B cell (primary cell): ENCODE results near the gene TOR1AIP1. TPM values are rescaled to one million over a fixed set of nuclear protein-coding genes. Genes with fewer than 3 reads are reported as not detected.

ENCODE experiments used
- ATAC-seq: fragments of 200-7000 bp; cut with Tn5 transposase; one replicate; pipeline ENCODE4 v1.10.0; 2021; ENCODE audit warnings: low read depth, mild to moderate bottlenecking, moderate number of reproducible peaks, moderate library complexity
- CTCF ChIA-PET: fragments of 350-600 bp; sonication (Branson Sonifier 250); formaldehyde crosslinking; loops from one replicate; lab custom pipeline; 2021; ENCODE audit warnings: antibody characterized with exemption, inconsistent platforms; lab: Charles Lee
- POLR2A ChIA-PET: fragments of 350-600 bp; sonication (Branson Sonifier 250); formaldehyde crosslinking; loops from one replicate; lab custom pipeline; 2021; ENCODE audit warnings: antibody characterized with exemption; lab: Charles Lee
- DNase-seq: peaks from one replicate; pipeline ENCODE4 v3.0.0; 2013
- H2AFZ ChIP-seq: 2 replicates; pipeline ENCODE4 v1.6.1; 2012; ENCODE audit warnings: mild to moderate bottlenecking, low read depth, low read length; ENCODE audit not compliant: insufficient read depth, poor library complexity, severe bottlenecking
- H3K27ac ChIP-seq, 2 donors: 1 replicate in 1 of 2; 2 replicates in 1 of 2; pipeline ENCODE4 v1.5.1; 2012 to 2013; ENCODE audit warnings: low read length in 2 of 2, mild to moderate bottlenecking in 2 of 2, moderate library complexity in 1 of 2
- H3K27me3 ChIP-seq, 4 experiments: fragments of 200-600 bp in 1 of 4; sonication (generic) in 1 of 4; replicated peaks in 1 of 4; 1 replicate in 2 of 4; 2 replicates in 2 of 4; pipeline versions ENCODE4 v1.6.1 to v1.7.0; 2013 to 2016; ENCODE audit warnings: low read length in 3 of 4, mild to moderate bottlenecking in 2 of 4, mixed read lengths in 1 of 4, moderate library complexity in 1 of 4; ENCODE audit not compliant: insufficient read depth in 4 of 4, control insufficient read depth in 3 of 4; ENCODE audit errors: control extremely low read depth in 1 of 4
- H3K36me3 ChIP-seq, 2 experiments: replicated peaks in 1 of 2; 1 replicate in 1 of 2; 2 replicates in 1 of 2; pipeline versions ENCODE4 v1.6.1 to v1.7.1; 2013; ENCODE audit warnings: low read length in 1 of 2; ENCODE audit not compliant: insufficient read depth in 2 of 2, control insufficient read depth in 1 of 2; ENCODE audit errors: control extremely low read depth in 1 of 2, extremely low read depth in 1 of 2
- H3K4me1 ChIP-seq, 2 donors: fragments of 200-600 bp in 1 of 2; sonication (generic) in 1 of 2; 1 replicate in 1 of 2; 2 replicates in 1 of 2; pipeline versions ENCODE4 v1.5.1 to v1.6.1; 2013 to 2017; ENCODE audit warnings: low read length in 2 of 2; ENCODE audit not compliant: control insufficient read depth in 2 of 2, insufficient read depth in 2 of 2
- H3K4me2 ChIP-seq: replicated peaks from 2 replicates; pipeline ENCODE3; 2012; ENCODE audit warnings: mild to moderate bottlenecking, low read depth, low read length; ENCODE audit not compliant: poor library complexity, severe bottlenecking
- H3K4me3 ChIP-seq, 5 experiments: fragments of 200-600 bp in 1 of 5; sonication (generic) in 1 of 5; 1 replicate in 3 of 5; 2 replicates in 2 of 5; pipeline versions ENCODE4 v1.5.1 to v1.7.0; 2011 to 2016; ENCODE audit warnings: low read length in 4 of 5, mild to moderate bottlenecking in 4 of 5, low read depth in 2 of 5, control low read depth in 1 of 5, moderate library complexity in 1 of 5; ENCODE audit not compliant: insufficient read depth in 1 of 5; ENCODE audit errors: control extremely low read depth in 1 of 5, extremely low read depth in 1 of 5
- H3K79me2 ChIP-seq: fragments of 200-600 bp; sonication (generic); one replicate; pipeline ENCODE4 v1.6.0; 2016; ENCODE audit warnings: low read length; ENCODE audit not compliant: control insufficient read depth, insufficient read depth
- H3K9ac ChIP-seq: fragments of 200-600 bp; sonication (generic); 2 replicates; pipeline ENCODE4 v1.6.1; 2017; ENCODE audit warnings: mild to moderate bottlenecking, low read length, moderate library complexity
- H3K9me3 ChIP-seq, 3 donors: one replicate each; pipeline versions ENCODE4 v1.6.1 to v1.7.1; 2013; ENCODE audit warnings: low read length in 2 of 3; ENCODE audit not compliant: control insufficient read depth in 2 of 3, insufficient read depth in 1 of 3; ENCODE audit errors: control extremely low read depth in 1 of 3
- H4K20me1 ChIP-seq: 2 replicates; pipeline ENCODE4 v1.6.0; 2012; ENCODE audit warnings: mild to moderate bottlenecking, low read length; ENCODE audit not compliant: insufficient read depth, control insufficient read depth, poor library complexity, severe bottlenecking
- H3K27ac Mint-ChIP-seq: one replicate; pipeline ENCODE4 v1.8.0; 2021; ENCODE audit warnings: mixed read lengths
- H3K27me3 Mint-ChIP-seq: one replicate; pipeline ENCODE4 v1.8.0; 2021; ENCODE audit warnings: mixed read lengths
- H3K4me1 Mint-ChIP-seq: one replicate; pipeline ENCODE4 v1.8.0; 2021; ENCODE audit warnings: mixed read lengths
- H3K4me3 Mint-ChIP-seq: one replicate; pipeline ENCODE4 v1.8.0; 2021; ENCODE audit warnings: mixed read lengths
- H3K9me3 Mint-ChIP-seq: one replicate; pipeline ENCODE4 v1.8.0; 2022; ENCODE audit warnings: mixed read lengths; ENCODE audit not compliant: insufficient read depth
- CTCF ChIP-seq: fragments of 200-600 bp; IDR thresholded peaks from one replicate; pipeline ENCODE4 v1.8.0; 2022; ENCODE audit warnings: antibody characterized with exemption, mild to moderate bottlenecking
- EZH2 ChIP-seq: IDR thresholded peaks from 2 replicates; pipeline ENCODE4 v1.6.1; 2012; ENCODE audit warnings: borderline replicate concordance, low read depth, mild to moderate bottlenecking, moderate library complexity, low read length; ENCODE audit not compliant: insufficient read depth, poor library complexity, severe bottlenecking
- WGBS: methylation state at CpG from one replicate; pipeline ENCODE4 v1.1.5; 2013; ENCODE audit warnings: missing lambda C conversion rate; ENCODE audit not compliant: insufficient coverage; 5-methylcytosine and 5-hydroxymethylcytosine counted together
- intact Hi-C: fragments of 100-400 bp; cut with micrococcal nuclease; formaldehyde crosslinking; loops from one replicate; pipeline ENCODE4 v1.10.0; 2022
- polyA plus RNA-seq: library from polyadenylated mRNA; depleted of rRNA; stranded (reverse); fragments of >200 nt; gene quantifications from 2 replicates; pipeline ENCODE4 v1.2.3, GENCODE V29; 2012
- total RNA-seq, 2 donors: library from RNA; stranded (reverse); fragments of 120-200 nt in 1 of 2; gene quantifications; 1 replicate in 1 of 2; 2 replicates in 1 of 2; pipeline versions ENCODE4 v1.2.3 to v1.2.4, GENCODE V29; 2013 to 2022

Gene TOR1AIP1
- total and polyA plus RNA-seq, 2 donors (not counting 1 experiment from before 2014, with no cell fraction given): 43.3 to 98.1 TPM

GRCh38 chr1:179951383-179952144 is 69.5 kb downstream of the TOR1AIP1 start:
- H3K9me3 Mint-ChIP-seq: no peaks in the 10 kb centered on the region
- H3K9ac ChIP-seq: peak overlapping the region; percentile 54
- H2AFZ ChIP-seq: peak overlapping the region; percentile 70
- H3K27ac ChIP-seq: peak overlapping the region; percentile 79 to 96
- no peaks in the 10 kb centered on the region for H3K27me3 ChIP-seq
- H3K27ac Mint-ChIP-seq: peak overlapping the region; percentile 90
- DNase-seq: peak; percentile 57
- H3K9me3 ChIP-seq: no peaks in the 10 kb centered on the region
- peak overlapping the region; percentile 61 for H3K4me2 ChIP-seq
- no peaks in the 10 kb centered on the region for H3K36me3 ChIP-seq
- peaks cover 38 to 42% of the 10 kb centered on the region in 2 donors for H3K4me1 ChIP-seq
- 92% methylated on average over 2 of the region's 10 CpGs for WGBS
- H4K20me1 ChIP-seq: peaks cover 7% of the 10 kb centered on the region
- no peaks in the 10 kb centered on the region for H3K27me3 Mint-ChIP-seq
- H3K4me3 Mint-ChIP-seq: peak overlapping the region; percentile 79
- intact Hi-C loops: loop anchor here (5.0 to 10.0 kb wide), 4 partner anchors 551 to 1153 kb away; partner anchors contain the start of genes ACBD6, FAM20B and XPR1
- peaks cover 29% of the 10 kb centered on the region for H3K79me2 ChIP-seq
- ATAC-seq: no peak
- no peak for TF ChIP-seq EZH2
- no peak for TF ChIP-seq CTCF
- ChIA-PET POLR2A (interaction anchor here (0.5 to 4.3 kb wide), 2 partner anchors 69 to 1137 kb away, joined by 5 to 31 read pairs; partner anchors contain the start of genes IER5 and TOR1AIP1), CTCF (interaction anchor here (0.6 to 4.8 kb wide), 6 partner anchors 31 to 1201 kb away, joined by 3 to 25 read pairs (median 4); partner anchors contain the start of gene TOR1AIP1)
- peaks cover 38% of the 10 kb centered on the region for H3K4me1 Mint-ChIP-seq
- H3K4me3 ChIP-seq: peak overlapping the region; percentile 6 to 51 (median 24)

GRCh38 chr1:179952186-179952585 is 70.1 kb downstream of the TOR1AIP1 start:
- intact Hi-C loops: loop anchor here (5.0 to 10.0 kb wide), 4 partner anchors 550 to 1153 kb away; partner anchors contain the start of genes ACBD6, FAM20B and XPR1
- Histone ChIP-seq H4K20me1 (peaks cover 7% of the 10 kb centered on the region), H2AFZ (peak overlapping the region; percentile 70), H3K4me1 (peaks cover 42% of the 10 kb centered on the region in 2 donors), H3K9ac (peak overlapping the region; percentile 54), H3K36me3 (no peaks in the 10 kb centered on the region), H3K27ac (peak overlapping the region; percentile 79 to 96), H3K4me3 (peak overlapping the region; percentile 6 to 51 (median 24)), H3K9me3 (no peaks in the 10 kb centered on the region), H3K79me2 (peaks cover 35% of the 10 kb centered on the region), H3K4me2 (peak overlapping the region; percentile 61), H3K27me3 (no peaks in the 10 kb centered on the region)
- H3K4me3 Mint-ChIP-seq: peak overlapping the region; percentile 79
- no peak for ATAC-seq
- CTCF ChIA-PET: interaction anchor here (0.9 to 4.8 kb wide), 5 partner anchors 39 to 1201 kb away, joined by 3 to 25 read pairs (median 4); partner anchors contain the start of gene TOR1AIP1
- peak; percentile 49 for DNase-seq
- H3K9me3 Mint-ChIP-seq: no peaks in the 10 kb centered on the region
- H3K27me3 Mint-ChIP-seq: no peaks in the 10 kb centered on the region
- peak overlapping the region; percentile 90 for H3K27ac Mint-ChIP-seq
- POLR2A ChIA-PET: interaction anchor here (4.3 kb wide), 1 partner anchor 70 kb away, joined by 31 read pairs; the partner anchor contains the start of gene TOR1AIP1
- WGBS: 37% methylated on average over 3 of the region's 4 CpGs
- H3K4me1 Mint-ChIP-seq: peaks cover 43% of the 10 kb centered on the region
- TF ChIP-seq CTCF: no peak
- TF ChIP-seq EZH2: no peak
